Posterior cingulate gyrus (tissue), 11 donors: ENCODE measurements around the gene OR2L8.

ENCODE experiments used
- DNase-seq, 10 donors: peaks; one replicate each; pipeline versions ENCODE4 v3.0.0 to v3.0.0-alpha.2; 2020 to 2021; ENCODE audit warnings: mixed read lengths in 3 of 10
- intact Hi-C: fragments of 100-400 bp; cut with DNase I; formaldehyde crosslinking; loops from one replicate; pipeline ENCODE4 v1.15.1; 2023

Gene OR2L8

DNA sequence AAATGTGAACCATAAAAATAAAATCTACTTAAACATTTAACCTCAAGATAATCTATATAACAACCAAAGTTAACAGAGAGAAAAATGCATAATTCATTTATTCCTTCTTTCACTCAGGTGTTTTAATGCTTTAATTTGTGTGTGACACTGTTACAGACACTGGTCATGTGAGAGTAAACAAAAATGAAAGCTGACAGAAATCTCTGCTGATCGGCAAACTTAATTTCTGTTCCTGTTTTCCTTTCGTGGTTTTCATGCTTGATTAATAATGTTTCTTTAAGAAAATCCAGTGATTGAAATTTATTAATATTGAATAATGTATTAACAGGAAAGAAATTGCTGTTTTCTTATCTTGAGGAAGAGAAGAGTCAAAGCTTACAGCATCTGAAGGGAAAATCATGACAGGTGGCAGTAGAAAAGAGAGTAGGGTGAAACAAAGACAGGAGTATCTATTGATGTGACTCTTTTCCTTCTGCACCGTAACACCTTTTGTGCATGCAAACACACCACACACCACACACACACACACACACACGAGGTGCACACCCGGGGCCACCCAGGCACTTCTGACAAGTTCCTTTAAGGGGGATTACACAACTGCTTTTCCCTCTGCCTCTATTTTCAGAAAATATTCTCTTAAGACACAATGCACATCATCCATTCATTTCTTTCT lies 18.0 kb downstream of the OR2L8 start:
- no peak for DNase-seq
- intact Hi-C loops = no loop called here

- intact Hi-C loops = no loop called here
- DNase-seq = no peak
These were observed 44.3 kb downstream of the OR2L8 start for GRCh38 chr1:247992986-247993385.

GRCh38 chr1:247998811-247999210 lies 50.2 kb downstream of the OR2L8 start:
- no peak for DNase-seq
- intact Hi-C loops = no loop called here
